Endothelial cell of umbilical vein (primary cell): ENCODE measurements around the gene ATF6B. TPM values are rescaled to one million over a fixed set of nuclear protein-coding genes. Genes with fewer than 3 reads are reported as not detected.

Source experiments
- BruUV-seq: library from RNA; stranded (reverse); fragments of 400-500 nt; replicated peaks from 2 replicates; lab custom pipeline; 2021; lab: Mats Ljungman, UMichigan
- CTCF ChIA-PET: fragments of 300-600, 350-600 bp; sonication (Branson Sonifier 250); formaldehyde crosslinking; loops from one replicate; lab custom pipeline; 2021; ENCODE audit warnings: antibody characterized with exemption, inconsistent platforms; lab: Charles Lee
- POLR2A ChIA-PET: fragments of 300-600, 350-600 bp; sonication (Branson Sonifier 250); formaldehyde crosslinking; loops from one replicate; lab custom pipeline; 2021; ENCODE audit warnings: antibody characterized with exemption, inconsistent platforms; lab: Charles Lee
- DNase-seq: peaks from one replicate; pipeline ENCODE4 v3.0.0-alpha.2; 2011; ENCODE audit warnings: low read depth, low spot score
- FAIRE-seq: peaks from 2 replicates; lab custom pipeline; 2011; peaks lifted over from hg19 to GRCh38; lab: Jason Lieb, UNC
- H2AFZ ChIP-seq: 2 replicates; pipeline ENCODE4 v1.6.0; 2012; ENCODE audit warnings: low read depth, low read length, control low read depth, inconsistent platforms
- H3K27ac ChIP-seq: 2 replicates; pipeline ENCODE4 v1.5.1; 2011; ENCODE audit warnings: low read depth, mild to moderate bottlenecking, control low read depth, low read length, moderate library complexity; ENCODE audit not compliant: insufficient read depth
- H3K27me3 ChIP-seq, 2 experiments: 2 replicates each; pipeline versions ENCODE4 v1.6.0 to v1.6.1; 2011; ENCODE audit warnings: low read length in 2 of 2, mixed read lengths in 1 of 2; ENCODE audit not compliant: control insufficient read depth in 2 of 2, insufficient read depth in 2 of 2
- H3K36me3 ChIP-seq, 2 experiments: 2 replicates in 1 of 2; 3 replicates in 1 of 2; pipeline ENCODE4 v1.5.1; 2011; ENCODE audit warnings: low read length in 2 of 2, mild to moderate bottlenecking in 1 of 2, moderate library complexity in 1 of 2; ENCODE audit not compliant: control insufficient read depth in 2 of 2, insufficient read depth in 2 of 2; ENCODE audit errors: extremely low read depth in 1 of 2
- H3K4me1 ChIP-seq: 3 replicates; pipeline ENCODE4 v1.5.1; 2011; ENCODE audit warnings: mild to moderate bottlenecking, low read length; ENCODE audit not compliant: control insufficient read depth, insufficient read depth; ENCODE audit errors: extremely low read depth
- H3K4me2 ChIP-seq: 2 replicates; pipeline ENCODE4 v1.6.1; 2011; ENCODE audit warnings: low read length, control low read depth, mixed read lengths; ENCODE audit not compliant: insufficient read depth
- H3K4me3 ChIP-seq, 3 experiments: fragments of 200-600 bp in 1 of 3; sonication (generic), shearing (Covaris generic) in 1 of 3; replicated peaks in 1 of 3; 2 replicates each; pipeline ENCODE4 v1.5.1; 2011 to 2016; ENCODE audit warnings: control low read depth in 3 of 3, low read length in 3 of 3, mild to moderate bottlenecking in 2 of 3, inconsistent platforms in 1 of 3, low read depth in 1 of 3, moderate library complexity in 1 of 3; ENCODE audit not compliant: insufficient read depth in 1 of 3
- H3K79me2 ChIP-seq: 2 replicates; pipeline ENCODE4 v1.6.0; 2012; ENCODE audit warnings: low read length, inconsistent platforms; ENCODE audit not compliant: control insufficient read depth, insufficient read depth
- H3K9ac ChIP-seq: replicated peaks from 2 replicates; pipeline ENCODE3; 2011; ENCODE audit warnings: low read length, control low read depth; ENCODE audit not compliant: insufficient read depth; ENCODE audit errors: extremely low read depth
- H3K9me1 ChIP-seq: replicated peaks from 3 replicates; pipeline ENCODE4 v1.6.0; 2011; ENCODE audit warnings: mild to moderate bottlenecking, low read length; ENCODE audit not compliant: control insufficient read depth, insufficient read depth; ENCODE audit errors: extremely low read depth
- H3K9me3 ChIP-seq: replicated peaks from 2 replicates; pipeline ENCODE4 v1.5.1; 2012; ENCODE audit warnings: low read length, inconsistent platforms; ENCODE audit not compliant: control insufficient read depth, insufficient read depth
- H4K20me1 ChIP-seq: replicated peaks from 2 replicates; pipeline ENCODE3; 2011; ENCODE audit warnings: mild to moderate bottlenecking, low read length; ENCODE audit not compliant: control insufficient read depth, insufficient read depth; ENCODE audit errors: extremely low read depth
- CTCF ChIP-seq, 2 donors: IDR thresholded peaks; 1 replicate in 1 of 2; 2 replicates in 1 of 2; pipeline ENCODE4 v1.5.1; 2011; ENCODE audit warnings: low read length in 2 of 2, mild to moderate bottlenecking in 2 of 2, moderate library complexity in 2 of 2, control low read depth in 1 of 2, inconsistent platforms in 1 of 2, low read depth in 1 of 2; ENCODE audit not compliant: insufficient read depth in 1 of 2; ENCODE audit errors: extremely low read depth in 1 of 2
- EZH2 ChIP-seq: IDR thresholded peaks from 2 replicates; pipeline ENCODE4 v1.6.1; 2012; ENCODE audit warnings: borderline replicate concordance, low read depth, mild to moderate bottlenecking, moderate library complexity, low read length, inconsistent platforms; ENCODE audit not compliant: severe bottlenecking
- FOS ChIP-seq: IDR thresholded peaks from 2 replicates; pipeline ENCODE4 v1.6.1; 2011; ENCODE audit warnings: mild to moderate bottlenecking, low read length, moderate library complexity, borderline replicate concordance; ENCODE audit not compliant: insufficient read depth
- JUN ChIP-seq: IDR thresholded peaks from 2 replicates; pipeline ENCODE4 v1.6.1; 2011; ENCODE audit warnings: borderline replicate concordance, low read depth; ENCODE audit not compliant: insufficient read length, insufficient read depth
- dilution Hi-C: fragments of 300-500 bp; cut with MboI; formaldehyde crosslinking; loops from one replicate; pipeline ENCODE4 v1.15.0; 2019; ENCODE audit warnings: low sequenced_read_pairs; ENCODE audit not compliant: extremely low pct_ligation_motif_present
- intact Hi-C: fragments of 100-400 bp; cut with micrococcal nuclease; formaldehyde crosslinking; loops from one replicate; pipeline ENCODE4 v1.10.0; 2022
- polyA plus RNA-seq, 4 experiments: library from polyadenylated mRNA; depleted of rRNA in 3 of 4; stranded (reverse) in 3 of 4; unstranded in 1 of 4; fragments of >200 nt; gene quantifications; 2 replicates each; pipeline versions ENCODE4 v1.2.1 to v1.2.3, GENCODE V29; 2011 to 2012; ENCODE audit warnings: missing spikeins in 1 of 4
- total RNA-seq: library from RNA; stranded (reverse); gene quantifications from 2 replicates; pipeline ENCODE4 v1.2.3, GENCODE V29; 2021

Gene ATF6B
- total and polyA plus RNA-seq, 2 donors (not counting 3 experiments of a cell fraction or from before 2014, with no cell fraction given) = 106 to 115 TPM

GRCh38 chr6:32176476-32177182, 48.6 kb upstream of the ATF6B start:
- Histone ChIP-seq H3K4me1 (peaks cover 30% of the 10 kb centered on the region), H3K36me3 (peaks cover 0 to 11% of the 10 kb centered on the region in 2 experiments), H3K27ac (peak overlapping the region; percentile 83), H3K4me2 (peak overlapping the region; percentile 83), H3K27me3 (no peaks in the 10 kb centered on the region), H2AFZ (peak overlapping the region; percentile 56), H3K9ac (peak overlapping the region; percentile 86), H3K79me2 (peaks cover 21% of the 10 kb centered on the region), H4K20me1 (no peaks in the 10 kb centered on the region), H3K9me3 (no peaks in the 10 kb centered on the region), H3K4me3 (peak overlapping the region; percentile 9 to 70 (median 67)), H3K9me1 (no peaks in the 10 kb centered on the region)
- intact Hi-C loops (loop anchor here (1.0 to 5.0 kb wide), 4 partner anchors 22 to 796 kb away; partner anchors contain the start of genes FKBPL, NELFE, PPT2 and SKIC2), dilution Hi-C loops (no loop called here)
- TF ChIP-seq FOS = no peak
- no peak for TF ChIP-seq EZH2
- no peak for TF ChIP-seq CTCF (IDR thresholded peaks at IDR 0.05; ENCODE audit: extremely low read depth in 1 of 2, insufficient read depth in 1 of 2, low read depth in 1 of 2, low read length in 2 of 2)
- TF ChIP-seq JUN = no peak
- POLR2A ChIA-PET = interaction anchor here (0.6 to 1.7 kb wide), 7 partner anchors 14 to 520 kb away, joined by 3 to 9 read pairs (median 5); partner anchors contain the start of genes ATF6B and PBX2
- DNase-seq = no peak
- no peak for FAIRE-seq
- CTCF ChIA-PET = interaction anchor here (1.0 to 2.9 kb wide), 3 partner anchors 19 to 29 kb away, joined by 3 to 15 read pairs (median 4); no protein-coding TSS in a partner anchor
- BruUV-seq = TSS peak; percentile 41
